Measurements from ENCODE around the gene MYO5B.
"Not testable (repeated sequence)": the region's sequence is repeated elsewhere in the genome, so short reads cannot be mapped to it uniquely, and the experiment has no call there.

The MYO5B gene

GRCh38 chr18:49814147-49814499, 380.8 kb downstream of the MYO5B start:
- DNase-seq: peak; percentile 45 to 92 (median 90)

- peak; percentile 80 to 97 (median 96) for DNase-seq
Measured at GRCh38 chr18:49813319-49814146, 381.4 kb downstream of the MYO5B start, which contains the start of gene ACAA2. ACAA2 (minus strand) TSS chr18:49813533; CDS start chr18:49813484, 49 bp downstream.

- peak; percentile 41 to 88 (median 86) for DNase-seq
Measured at GRCh38 chr18:49813069-49813318, 382.0 kb downstream of the MYO5B start.

GRCh38 chr18:49812286-49813068, 382.5 kb downstream of the MYO5B start:
- DNase-seq: peak in 2 of 3 experiments; percentile 71 to 82

GRCh38 chr18:49811151-49811938, 383.6 kb downstream of the MYO5B start:
- peak in 2 of 3 experiments; percentile 36 to 63 for DNase-seq

- not testable (repeated sequence) for DNase-seq
Measured at GRCh38 chr18:49808553-49809191, 386.3 kb downstream of the MYO5B start.

GRCh38 chr18:49804096-49804495, 390.9 kb downstream of the MYO5B start:
- DNase-seq: no peak

- DNase-seq: no peak
Measured at GRCh38 chr18:49802623-49803022, 392.3 kb downstream of the MYO5B start.

GRCh38 chr18:49800491-49800890, 394.5 kb downstream of the MYO5B start:
- DNase-seq: not testable (repeated sequence)

GRCh38 chr18:49799806-49800205, 395.1 kb downstream of the MYO5B start:
- DNase-seq: not testable (repeated sequence)

- no peak for DNase-seq
Measured at GRCh38 chr18:49798001-49798400, 396.9 kb downstream of the MYO5B start.

- no peak for DNase-seq
Measured at GRCh38 chr18:49795612-49796552, 399.1 kb downstream of the MYO5B start.

- no peak for DNase-seq
Measured at GRCh38 chr18:49794743-49795142, 400.2 kb downstream of the MYO5B start.

- DNase-seq: not testable (repeated sequence)
Measured at GRCh38 chr18:49789560-49790134, 405.3 kb downstream of the MYO5B start.

- DNase-seq: no peak
Measured at GRCh38 chr18:49788327-49788898, 406.5 kb downstream of the MYO5B start.

- no peak for DNase-seq
Measured at GRCh38 chr18:49786019-49786720, 408.8 kb downstream of the MYO5B start.

GRCh38 chr18:49784427-49785185, 410.3 kb downstream of the MYO5B start:
- no peak for DNase-seq

- not testable (repeated sequence) for DNase-seq
Measured at GRCh38 chr18:49783631-49784030, 411.3 kb downstream of the MYO5B start.

GRCh38 chr18:49778826-49779465, 416.0 kb downstream of the MYO5B start:
- peak in 1 of 3 experiments; percentile 17 for DNase-seq
